HG03565 (cell line): Measurements from ENCODE around the gene IQCB1.
"Not testable (repeated sequence)": the region's sequence is repeated elsewhere in the genome, so short reads cannot be mapped to it uniquely, and the experiment has no call there.

Experiments used
- ATAC-seq: cut with Tn5 transposase; IDR thresholded peaks from one replicate; pipeline ENCODE4 v1.9.1; 2021; ENCODE audit warnings: mild to moderate bottlenecking, moderate library complexity; ENCODE audit not compliant: unreplicated experiment

Gene IQCB1

GRCh38 chr3:121834671-121835464 lies at the start of gene IQCB1, which contains the start of gene EAF2:
Gene IQCB1, minus strand, starts transcription at chr3:121835060. Its CDS starts 6,100 bp downstream, at chr3:121828960.
Gene EAF2, plus strand, starts transcription at chr3:121835209. Its CDS starts 77 bp downstream, at chr3:121835286.
- peak; percentile 98 for ATAC-seq

- no peak for ATAC-seq
Observed at GRCh38 chr3:121883507-121883906, 48.6 kb upstream of the IQCB1 start.

- ATAC-seq: no peak
Observed at GRCh38 chr3:121878411-121878810, 43.6 kb upstream of the IQCB1 start.

GRCh38 chr3:121871430-121871829 lies 36.6 kb upstream of the IQCB1 start:
- no peak for ATAC-seq

GRCh38 chr3:121870717-121871116 lies 35.9 kb upstream of the IQCB1 start:
- no peak for ATAC-seq

GRCh38 chr3:121869736-121870135 lies 34.9 kb upstream of the IQCB1 start:
- ATAC-seq: no peak

GRCh38 chr3:121863801-121864200 lies 28.9 kb upstream of the IQCB1 start:
- no peak for ATAC-seq

GRCh38 chr3:121863247-121863646 lies 28.4 kb upstream of the IQCB1 start:
- ATAC-seq: not testable (repeated sequence)

- ATAC-seq: not testable (repeated sequence)
Observed at GRCh38 chr3:121857778-121858177, 22.9 kb upstream of the IQCB1 start.

- ATAC-seq: no peak
Observed at GRCh38 chr3:121855555-121855954, 20.7 kb upstream of the IQCB1 start.

- ATAC-seq: no peak
Observed at GRCh38 chr3:121852256-121852655, 17.4 kb upstream of the IQCB1 start.

GRCh38 chr3:121844892-121845291 lies 10.0 kb upstream of the IQCB1 start:
- no peak for ATAC-seq

- ATAC-seq: no peak
Observed at GRCh38 chr3:121839962-121840361, 5.1 kb upstream of the IQCB1 start.

- ATAC-seq: no peak
Observed at GRCh38 chr3:121836481-121836880, 1.6 kb upstream of the IQCB1 start.

- no peak for ATAC-seq
Observed at GRCh38 chr3:121836064-121836463, 1.2 kb upstream of the IQCB1 start.

GRCh38 chr3:121835465-121835801 lies 573 bp upstream of the IQCB1 start:
- peak; percentile 7 for ATAC-seq

GRCh38 chr3:121834157-121834670 lies 646 bp downstream of the IQCB1 start:
- no peak for ATAC-seq

- ATAC-seq: no peak
Observed at GRCh38 chr3:121822973-121823372, 11.9 kb downstream of the IQCB1 start.

GRCh38 chr3:121821421-121822199 lies 13.2 kb downstream of the IQCB1 start:
- ATAC-seq: no peak

GRCh38 chr3:121819236-121819635 lies 15.6 kb downstream of the IQCB1 start:
- no peak for ATAC-seq

- ATAC-seq: no peak
Observed at GRCh38 chr3:121818578-121818977, 16.3 kb downstream of the IQCB1 start.

GRCh38 chr3:121817753-121818152 lies 17.1 kb downstream of the IQCB1 start:
- ATAC-seq: no peak
